Uterus (tissue), 4 donors: Measurements from ENCODE around the gene PER2. TPM values are rescaled to one million over a fixed set of nuclear protein-coding genes. Genes with fewer than 3 reads are reported as not detected.

Experiments used
- DNase-seq, 2 donors: peaks; one replicate each; pipeline ENCODE4 v3.0.0-alpha.2; 2019 to 2020
- H3K27ac ChIP-seq, 2 donors: fragments of 200-600 bp; sonication (generic); 1 replicate in 1 of 2; 2 replicates in 1 of 2; pipeline ENCODE4 v1.5.1; 2016 to 2018
- H3K27me3 ChIP-seq, 2 donors: fragments of 200-600 bp; sonication (generic); one replicate each; pipeline ENCODE4 v1.5.1; 2018 to 2019; ENCODE audit warnings: control low read depth in 1 of 2
- H3K36me3 ChIP-seq, 2 donors: fragments of 200-600 bp; sonication (generic); one replicate each; pipeline ENCODE4 v1.5.1; 2019; ENCODE audit warnings: control low read depth in 1 of 2
- H3K4me1 ChIP-seq, 2 donors: fragments of 200-600 bp; sonication (generic); one replicate each; pipeline ENCODE4 v1.5.1; 2018 to 2019; ENCODE audit warnings: control low read depth in 1 of 2
- H3K4me3 ChIP-seq, 2 donors: fragments of 200-600 bp; sonication (generic); 1 replicate in 1 of 2; 2 replicates in 1 of 2; pipeline ENCODE4 v1.5.1; 2018 to 2019; ENCODE audit warnings: mild to moderate bottlenecking in 1 of 2
- H3K9me3 ChIP-seq, 2 donors: fragments of 200-600 bp; sonication (generic); one replicate each; pipeline ENCODE4 v1.5.1; 2019; ENCODE audit warnings: control low read depth in 1 of 2
- POLR2A ChIP-seq, 2 donors: fragments of 450-650 bp; IDR thresholded peaks; one replicate each; pipeline ENCODE4 v1.6.1; 2016; ENCODE audit warnings: antibody characterized with exemption in 2 of 2, mild to moderate bottlenecking in 1 of 2, moderate library complexity in 1 of 2
- intact Hi-C: fragments of 100-400 bp; cut with DNase I; formaldehyde crosslinking; loops from one replicate; pipeline ENCODE4 v1.15.1; 2023; ENCODE audit warnings: low total_unique reads
- total RNA-seq, 4 donors: library from RNA; depleted of rRNA in 3 of 4; stranded (reverse); fragments of >200 nt in 3 of 4; gene quantifications; one replicate each; pipeline versions ENCODE4 v1.1.0 to v1.2.4, GENCODE V29; 2014 to 2023
- TF ChIP-seq, protein P1 (sequence below), 4 experiments: fragments of 200-600 bp in 2 of 4; fragments of 450-650 bp in 2 of 4; sonication (generic) in 2 of 4; IDR thresholded peaks; one replicate each; pipeline ENCODE4 v1.5.1; 2016 to 2019; ENCODE audit warnings: antibody characterized with exemption in 4 of 4, mild to moderate bottlenecking in 2 of 4, moderate library complexity in 1 of 4
- donor health status: DM: yes; HTN: yes; CAD: no.

PER2 gene
- total RNA-seq, 4 donors from 2014 or later = 2.9 to 40.9 (median 19.9) TPM

DNA sequence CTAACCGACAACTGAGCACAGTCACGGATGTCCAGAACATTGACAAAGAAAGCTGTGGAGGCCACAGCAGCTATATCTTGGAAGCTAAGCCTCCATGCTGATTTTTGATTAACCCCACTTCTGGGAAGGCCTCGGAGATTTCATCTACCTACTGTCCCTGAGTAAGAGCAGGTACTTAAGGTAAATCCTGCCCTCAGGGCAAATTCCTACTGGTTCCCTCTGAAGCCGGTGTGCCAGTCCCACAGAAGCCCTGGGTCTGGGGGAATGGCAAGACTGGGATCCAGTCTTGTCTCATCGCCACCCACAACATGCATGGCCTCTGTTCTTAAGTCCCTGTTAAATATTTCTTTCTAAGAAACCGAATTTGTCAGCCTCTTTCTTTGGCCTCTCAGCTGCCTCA, 18.7 kb downstream of the PER2 start:
- no peaks in the 10 kb centered on the region for H3K9me3 ChIP-seq
- no peak for DNase-seq
- intact Hi-C loops = loop anchor here (10.0 kb wide), 1 partner anchor 65 kb away; the partner anchor contains the start of gene ILKAP
- TF ChIP-seq POLR2A (IDR thresholded peaks at IDR 0.05) = no peak
- TF ChIP-seq, protein P1, sequence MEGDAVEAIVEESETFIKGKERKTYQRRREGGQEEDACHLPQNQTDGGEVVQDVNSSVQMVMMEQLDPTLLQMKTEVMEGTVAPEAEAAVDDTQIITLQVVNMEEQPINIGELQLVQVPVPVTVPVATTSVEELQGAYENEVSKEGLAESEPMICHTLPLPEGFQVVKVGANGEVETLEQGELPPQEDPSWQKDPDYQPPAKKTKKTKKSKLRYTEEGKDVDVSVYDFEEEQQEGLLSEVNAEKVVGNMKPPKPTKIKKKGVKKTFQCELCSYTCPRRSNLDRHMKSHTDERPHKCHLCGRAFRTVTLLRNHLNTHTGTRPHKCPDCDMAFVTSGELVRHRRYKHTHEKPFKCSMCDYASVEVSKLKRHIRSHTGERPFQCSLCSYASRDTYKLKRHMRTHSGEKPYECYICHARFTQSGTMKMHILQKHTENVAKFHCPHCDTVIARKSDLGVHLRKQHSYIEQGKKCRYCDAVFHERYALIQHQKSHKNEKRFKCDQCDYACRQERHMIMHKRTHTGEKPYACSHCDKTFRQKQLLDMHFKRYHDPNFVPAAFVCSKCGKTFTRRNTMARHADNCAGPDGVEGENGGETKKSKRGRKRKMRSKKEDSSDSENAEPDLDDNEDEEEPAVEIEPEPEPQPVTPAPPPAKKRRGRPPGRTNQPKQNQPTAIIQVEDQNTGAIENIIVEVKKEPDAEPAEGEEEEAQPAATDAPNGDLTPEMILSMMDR (IDR thresholded peaks at IDR 0.05) = no peak
- no peaks in the 10 kb centered on the region for H3K4me1 ChIP-seq
- no peaks in the 10 kb centered on the region for H3K27me3 ChIP-seq
- H3K4me3 ChIP-seq = no peak overlapping the region
- no peaks in the 10 kb centered on the region for H3K36me3 ChIP-seq
- no peak overlapping the region for H3K27ac ChIP-seq

DNA sequence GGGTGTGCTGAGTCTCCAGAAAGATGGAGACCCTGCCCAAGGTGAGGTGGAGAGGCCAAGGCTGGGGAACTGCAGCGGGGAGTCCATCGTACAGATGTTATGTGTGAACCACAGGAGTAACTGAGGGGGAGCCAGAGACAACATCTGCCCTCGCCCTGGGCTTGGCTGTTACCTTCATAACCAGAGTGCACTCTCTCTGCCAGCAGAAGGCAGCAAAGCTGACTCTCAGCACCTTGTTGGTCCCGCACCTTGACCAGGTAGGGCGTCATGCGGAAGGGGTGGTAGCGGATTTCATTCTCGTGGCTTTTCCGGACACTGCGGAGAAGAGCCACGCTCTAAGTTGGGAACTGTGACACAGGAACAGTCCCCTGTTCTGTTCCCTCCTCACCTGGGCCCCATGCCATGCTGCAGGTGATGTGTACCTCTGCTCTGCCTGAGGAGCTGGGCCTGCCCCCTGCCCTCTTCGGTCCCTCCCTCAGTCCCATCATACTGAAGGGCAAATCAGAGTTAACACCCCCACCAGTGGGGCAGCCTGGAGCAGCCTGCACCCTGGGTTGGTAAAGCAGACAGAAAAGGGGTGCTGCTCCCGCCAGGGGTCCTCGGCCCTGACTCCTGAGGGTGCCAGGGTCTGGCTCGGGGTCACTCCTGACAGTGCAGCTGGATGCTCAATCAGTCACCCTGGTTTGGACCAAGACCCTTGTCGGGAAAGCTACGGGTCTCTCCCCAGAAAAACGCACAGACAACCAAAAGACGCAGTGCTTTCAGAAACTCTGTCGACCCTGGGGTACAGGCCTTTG, 20.3 kb downstream of the PER2 start:
- Histone ChIP-seq H3K27me3 (no peaks in the 10 kb centered on the region), H3K9me3 (no peaks in the 10 kb centered on the region), H3K36me3 (no peaks in the 10 kb centered on the region), H3K4me3 (no peak overlapping the region), H3K4me1 (no peaks in the 10 kb centered on the region), H3K27ac (no peak overlapping the region)
- TF ChIP-seq, protein P1 (IDR thresholded peaks at IDR 0.05) = no peak
- no peak for TF ChIP-seq POLR2A (IDR thresholded peaks at IDR 0.05)
- no peak for DNase-seq
- intact Hi-C loops = loop anchor here (10.0 kb wide), 1 partner anchor 63 kb away; the partner anchor contains the start of gene ILKAP

DNA sequence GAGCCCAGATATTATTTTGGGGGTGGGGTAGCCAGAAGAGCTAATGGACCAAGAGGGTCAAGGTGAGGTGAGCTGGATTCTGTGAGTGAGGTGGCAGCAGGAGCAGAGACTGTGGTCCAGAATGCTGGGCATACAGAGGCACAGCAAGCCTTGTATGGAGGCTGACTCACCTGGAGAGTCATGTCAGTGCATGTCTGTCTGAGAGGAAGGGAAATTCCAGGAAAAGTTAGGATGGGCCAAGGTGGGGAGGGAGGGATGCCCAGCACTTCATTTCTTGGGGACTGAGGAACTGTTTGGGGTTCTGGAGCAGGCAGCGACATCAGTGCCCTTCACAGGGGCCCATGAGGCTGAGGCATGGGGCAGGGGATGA, 21.1 kb downstream of the PER2 start:
- no peak for DNase-seq

DNA sequence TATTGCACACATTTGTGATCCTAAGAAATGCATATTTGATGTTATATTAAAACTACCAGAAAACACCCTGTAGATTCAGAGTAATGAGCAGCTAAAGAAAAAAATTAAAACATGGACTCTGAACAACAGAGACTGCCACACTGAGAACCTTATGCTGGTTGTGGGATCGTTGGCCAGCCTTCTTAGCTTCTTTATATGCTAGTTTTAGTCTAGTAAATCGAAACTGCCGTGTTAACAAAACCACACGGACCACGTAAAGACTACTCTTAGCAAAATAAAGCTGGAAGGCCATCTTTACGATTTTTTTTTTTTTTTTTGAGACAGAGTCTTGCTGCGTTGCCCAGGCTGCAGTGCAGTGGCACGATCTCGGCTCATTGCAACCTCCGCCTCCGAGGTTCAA, 22.8 kb downstream of the PER2 start:
- Histone ChIP-seq H3K9me3 (no peaks in the 10 kb centered on the region), H3K4me1 (no peaks in the 10 kb centered on the region), H3K27ac (no peak overlapping the region), H3K4me3 (no peak overlapping the region), H3K36me3 (no peaks in the 10 kb centered on the region), H3K27me3 (no peaks in the 10 kb centered on the region)
- TF ChIP-seq, protein P1 (IDR thresholded peaks at IDR 0.05) = no peak
- no peak for TF ChIP-seq POLR2A (IDR thresholded peaks at IDR 0.05)
- intact Hi-C loops = loop anchor here (10.0 kb wide), 1 partner anchor 61 kb away; the partner anchor contains the start of gene ILKAP
- no peak for DNase-seq

More for the DNA sequence above, 21.1 kb downstream of the PER2 start:
- H3K36me3 ChIP-seq = no peaks in the 10 kb centered on the region
- TF ChIP-seq, protein P1 (IDR thresholded peaks at IDR 0.05) = no peak
- no peak for TF ChIP-seq POLR2A (IDR thresholded peaks at IDR 0.05)
- H3K4me3 ChIP-seq = no peak overlapping the region
- no peaks in the 10 kb centered on the region for H3K4me1 ChIP-seq
- H3K27me3 ChIP-seq = no peaks in the 10 kb centered on the region
- H3K27ac ChIP-seq = no peak overlapping the region
- no peaks in the 10 kb centered on the region for H3K9me3 ChIP-seq
- intact Hi-C loops = loop anchor here (10.0 kb wide), 1 partner anchor 63 kb away; the partner anchor contains the start of gene ILKAP

DNA sequence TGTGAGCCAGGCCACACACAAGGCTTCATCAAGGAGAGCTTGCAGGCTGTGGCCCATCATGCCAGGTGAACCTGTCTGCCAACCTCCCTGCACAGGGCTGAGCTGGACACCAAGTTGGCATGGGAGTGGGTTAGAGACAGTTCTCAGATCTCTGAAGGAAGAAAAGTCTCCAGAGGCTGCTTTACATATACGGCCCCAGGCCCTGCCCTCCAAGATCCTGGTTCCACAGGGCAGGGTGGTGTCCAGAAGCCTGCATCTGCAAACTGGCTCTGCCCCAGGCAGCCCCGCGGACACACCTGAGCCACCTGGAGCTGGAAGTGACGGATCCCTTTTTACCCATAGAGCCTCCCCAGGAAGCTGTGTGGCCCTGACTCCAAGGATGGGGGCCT, 24.3 kb downstream of the PER2 start:
- Histone ChIP-seq H3K4me1 (no peaks in the 10 kb centered on the region), H3K9me3 (no peaks in the 10 kb centered on the region), H3K36me3 (no peaks in the 10 kb centered on the region), H3K27me3 (no peaks in the 10 kb centered on the region), H3K4me3 (no peak overlapping the region), H3K27ac (peak overlapping the region; percentile 8 to 78)
- no peak for TF ChIP-seq POLR2A (IDR thresholded peaks at IDR 0.05)
- TF ChIP-seq, protein P1 (IDR thresholded peaks at IDR 0.05) = no peak
- no peak for DNase-seq
- intact Hi-C loops = loop anchor here (10.0 kb wide), 1 partner anchor 59 kb away; the partner anchor contains the start of gene ILKAP
